Measurements from ENCODE around the gene DMXL2.
"Not testable (repeated sequence)": the region's sequence is repeated elsewhere in the genome, so short reads cannot be mapped to it uniquely, and the experiment has no call there.

The DMXL2 gene

DNA sequence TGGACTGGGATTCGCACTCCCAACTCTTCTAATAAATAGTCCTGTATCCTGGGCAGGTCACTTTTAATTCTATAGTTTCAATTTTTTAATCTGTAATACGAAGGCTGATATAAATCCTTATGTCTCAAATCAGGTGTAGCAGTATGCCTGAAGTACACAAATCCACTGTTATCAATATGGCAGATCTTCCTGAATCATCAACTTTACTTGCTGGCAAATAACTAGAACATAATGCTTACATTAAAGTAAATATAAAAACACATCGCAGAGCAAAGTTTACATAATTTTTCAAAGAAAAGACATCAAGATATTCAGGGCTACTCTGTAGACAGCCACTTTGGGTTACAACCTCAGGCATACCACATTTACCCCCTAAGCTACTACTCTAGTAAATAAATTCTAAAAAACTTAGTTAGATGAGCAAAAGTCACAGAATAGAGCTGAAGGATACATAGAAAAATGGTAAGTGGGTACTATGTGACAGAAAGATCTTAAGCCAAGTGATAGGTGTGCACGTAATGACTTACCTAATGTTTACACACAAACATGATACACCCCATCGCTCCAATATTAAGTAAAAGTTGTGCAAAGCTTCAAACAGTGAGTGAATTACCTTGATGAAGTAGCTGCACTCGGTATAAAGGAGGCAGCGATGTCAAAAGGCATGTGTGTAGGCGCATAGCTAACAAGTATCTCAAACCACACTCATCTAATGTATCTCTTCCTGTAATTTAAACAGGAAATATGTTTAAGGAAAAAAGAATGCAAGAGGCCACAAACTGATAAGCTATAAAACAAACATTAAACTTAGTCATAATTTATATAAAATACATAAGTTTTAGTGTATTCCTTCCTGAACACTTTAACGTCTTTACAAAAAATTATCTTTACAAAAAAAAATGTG lies 127.9 kb downstream of the DMXL2 start:
- DNase-seq (ENCODE audit: low spot score) (no peak), FAIRE-seq (no peak)

DNA sequence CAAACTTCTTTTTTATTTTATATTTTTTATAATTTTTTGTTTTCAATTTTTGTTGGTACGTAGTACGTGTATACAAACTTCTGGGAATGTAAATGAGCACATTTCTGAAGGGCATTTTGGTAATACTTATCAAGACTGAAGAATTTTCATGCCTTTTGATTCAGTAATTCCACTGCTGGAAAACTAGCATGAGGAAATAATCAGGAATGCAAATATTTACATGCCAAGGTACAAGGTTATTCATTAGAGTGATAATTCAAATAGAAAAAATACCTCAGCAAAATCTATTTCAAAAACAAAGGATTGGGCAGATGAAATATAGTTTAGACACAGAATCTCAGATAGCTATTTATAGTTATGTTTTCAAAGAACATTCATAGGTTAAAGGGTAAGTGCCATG lies 128.7 kb downstream of the DMXL2 start:
- no peak for FAIRE-seq
- DNase-seq (ENCODE audit: low spot score) = no peak

DNA sequence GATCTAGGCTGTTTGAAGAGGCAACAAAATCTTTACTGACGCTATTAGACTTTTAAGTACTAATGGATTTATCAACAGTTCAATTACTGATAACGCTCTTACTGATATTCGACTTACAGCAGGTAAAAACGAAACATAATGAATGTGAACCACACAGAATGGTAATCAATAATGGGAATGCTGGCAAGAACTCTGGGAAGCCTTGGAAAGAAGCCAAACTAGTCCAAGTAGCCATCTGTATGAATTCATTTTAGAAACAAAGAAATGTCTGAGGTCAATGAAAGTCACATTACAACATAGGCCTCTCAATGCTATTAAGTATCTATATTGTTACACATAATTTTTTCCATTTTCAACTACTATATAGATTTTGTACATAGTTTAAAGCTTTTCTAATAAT lies 130.0 kb downstream of the DMXL2 start:
- no peak for FAIRE-seq
- DNase-seq (ENCODE audit: low spot score) = no peak

DNA sequence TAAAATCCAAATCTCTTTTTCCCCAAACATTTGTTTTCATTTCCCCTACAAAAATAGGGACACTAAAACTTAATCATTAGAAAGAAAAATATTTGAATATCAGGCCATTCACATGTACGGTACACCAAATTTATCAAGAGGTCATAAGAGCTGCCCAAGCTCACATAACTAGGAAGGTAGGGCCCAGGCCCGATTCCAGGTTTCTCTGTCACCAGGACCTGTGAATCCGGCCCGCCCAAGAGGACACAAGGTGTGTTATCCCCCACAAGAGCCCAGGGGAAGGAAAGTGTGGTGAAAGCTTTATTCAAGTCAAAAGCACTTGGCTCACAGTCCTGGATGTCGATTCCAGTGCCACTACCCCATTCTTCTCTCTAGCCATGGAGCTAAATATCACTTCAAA lies 130.6 kb downstream of the DMXL2 start:
- DNase-seq (ENCODE audit: low spot score) (no peak), FAIRE-seq (no peak)

GRCh38 chr15:51484781-51485180 lies 137.8 kb downstream of the DMXL2 start:
- FAIRE-seq (no peak), DNase-seq (ENCODE audit: low spot score) (no peak)

GRCh38 chr15:51483985-51484384 lies 138.6 kb downstream of the DMXL2 start:
- DNase-seq (ENCODE audit: low spot score) (no peak), FAIRE-seq (no peak)

- FAIRE-seq = no peak
These were observed 139.1 kb downstream of the DMXL2 start for GRCh38 chr15:51483520-51483919.

DNA sequence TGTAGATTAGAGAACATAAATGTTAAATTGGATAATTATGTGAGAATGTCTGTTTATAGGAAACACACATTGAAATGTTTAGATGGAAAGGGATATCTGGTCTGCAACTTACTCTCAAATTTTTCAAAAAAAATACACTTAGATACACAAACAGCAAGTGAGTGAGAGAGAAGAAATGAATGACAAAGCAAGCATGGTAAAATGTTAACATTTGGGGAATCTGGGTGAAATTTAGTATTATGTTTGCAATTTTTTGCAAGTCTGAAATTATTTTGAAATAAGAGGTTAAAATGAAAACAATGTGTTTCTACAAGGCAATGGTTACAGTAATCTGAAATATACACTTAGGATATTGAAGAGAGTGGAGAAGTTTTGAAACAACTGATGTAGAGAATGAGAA lies 146.8 kb downstream of the DMXL2 start:
- no peak for FAIRE-seq

More at GRCh38 chr15:51483520-51483919, 139.1 kb downstream of the DMXL2 start:
- DNase-seq (ENCODE audit: low spot score) = no peak

GRCh38 chr15:51470512-51470911 lies 152.1 kb downstream of the DMXL2 start:
- no peak for FAIRE-seq
- no peak for DNase-seq (ENCODE audit: low spot score)

More for the DNA sequence above, 146.8 kb downstream of the DMXL2 start:
- no peak for DNase-seq (ENCODE audit: low spot score)

DNA sequence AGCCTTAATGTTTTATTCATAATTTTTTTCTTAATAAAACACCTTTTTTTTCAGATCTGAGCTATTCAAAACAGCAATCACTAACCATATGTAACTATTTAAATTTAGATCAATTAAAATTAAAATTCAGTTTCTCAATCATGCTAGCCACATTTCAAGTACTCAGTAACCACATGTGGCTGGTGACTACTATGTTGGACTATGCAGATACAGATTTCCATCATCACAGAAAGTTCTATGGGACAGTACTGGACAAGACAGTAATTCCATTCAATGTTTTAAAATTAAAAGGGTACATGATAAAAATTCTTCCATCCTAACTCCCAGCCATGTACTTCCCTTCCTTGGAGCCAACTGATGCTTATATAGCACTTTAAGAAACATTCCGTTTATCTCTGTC lies 161.8 kb downstream of the DMXL2 start:
- DNase-seq (ENCODE audit: low spot score) (no peak), FAIRE-seq (no peak)

DNA sequence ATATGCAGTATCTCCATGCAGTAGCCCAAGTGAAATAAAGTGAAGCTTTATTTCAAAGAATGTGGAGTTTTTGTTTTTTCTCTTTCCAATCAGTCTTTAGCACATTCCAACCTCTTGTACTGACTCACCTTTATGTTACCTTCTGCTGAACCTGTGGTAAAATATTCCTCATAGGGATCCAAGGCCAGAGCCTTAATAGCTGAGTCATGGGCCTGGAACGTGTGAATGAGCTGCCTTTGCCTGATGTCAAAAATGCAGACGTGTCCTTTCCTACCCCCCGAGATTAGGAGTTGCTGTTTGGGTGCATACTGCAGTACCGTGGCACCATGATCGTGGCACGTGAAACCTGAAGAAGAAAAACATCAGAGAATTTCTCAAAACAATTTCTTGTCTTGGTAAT lies 172.6 kb downstream of the DMXL2 start:
- FAIRE-seq = no peak

GRCh38 chr15:51448622-51449399 lies 173.8 kb downstream of the DMXL2 start:
- DNase-seq (ENCODE audit: low spot score) (no peak), FAIRE-seq (no peak)

More for the DNA sequence above, 172.6 kb downstream of the DMXL2 start:
- peak; percentile 54 for DNase-seq (ENCODE audit: low spot score)

DNA sequence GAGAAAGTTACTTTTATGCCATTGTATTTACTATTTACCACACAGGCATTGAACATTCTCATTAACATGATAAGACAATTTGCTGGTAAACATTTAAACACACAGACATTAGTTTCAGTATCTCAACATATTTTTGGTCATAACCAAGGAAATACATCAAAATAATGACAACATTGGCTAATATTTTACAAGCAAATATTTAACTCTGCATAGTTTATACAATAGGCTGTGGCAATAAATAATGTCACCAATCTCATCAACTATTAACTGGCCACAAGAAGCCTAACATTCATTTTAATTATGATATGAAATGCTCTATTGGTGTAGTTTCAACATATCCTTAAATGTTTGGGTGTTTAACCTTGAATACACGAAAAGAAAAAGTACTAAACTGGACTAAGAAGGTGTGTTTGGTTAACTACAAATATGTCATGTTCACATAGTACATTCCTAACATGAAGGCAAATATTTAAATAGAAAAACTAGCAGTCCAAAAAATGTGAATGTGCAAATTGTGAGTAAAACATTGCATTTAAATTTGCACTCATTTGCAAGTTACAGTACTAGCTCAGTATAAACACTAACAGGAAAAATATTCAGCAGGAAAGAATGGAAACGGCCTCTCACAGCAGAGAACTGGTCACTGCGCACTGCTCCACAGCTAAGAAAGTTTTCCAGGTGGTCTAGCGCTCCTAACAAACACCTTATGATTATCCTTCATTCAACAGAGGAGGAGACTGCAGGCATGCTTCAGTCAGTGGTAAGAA lies 174.5 kb downstream of the DMXL2 start:
- DNase-seq (ENCODE audit: low spot score) = no peak
- FAIRE-seq = no peak

DNA sequence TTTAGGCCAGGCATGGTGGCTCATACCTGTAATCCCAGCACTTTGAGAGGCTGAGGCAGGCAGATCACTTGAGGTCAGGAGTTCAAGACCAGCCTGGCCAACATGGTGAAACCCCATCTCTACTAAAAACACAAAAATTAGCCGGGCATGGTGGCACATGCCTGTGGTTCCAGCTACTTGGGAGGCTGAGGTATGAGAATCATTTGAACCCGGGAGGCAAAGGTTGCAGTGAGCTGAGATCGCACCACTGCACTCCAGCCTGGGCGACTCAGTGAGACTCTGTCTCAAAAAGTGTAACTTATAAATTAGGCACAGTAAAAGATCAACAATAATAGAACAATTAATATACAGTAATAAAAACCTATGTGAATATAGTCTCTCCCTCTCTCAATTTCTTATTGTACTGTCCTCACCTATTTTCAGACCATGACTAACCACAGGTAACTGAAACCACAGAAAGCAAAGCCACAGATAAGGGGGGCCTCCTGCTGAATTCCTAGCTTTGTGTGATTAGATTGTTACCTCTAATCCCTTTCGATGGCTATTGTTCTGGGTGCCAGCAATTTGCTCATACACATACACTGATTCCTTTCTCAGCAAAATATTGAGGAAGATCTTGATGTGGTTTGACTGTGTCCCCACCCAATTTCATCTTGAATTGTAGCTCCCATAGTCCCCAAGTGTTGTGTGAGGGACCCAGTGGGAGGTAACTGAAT lies 176.4 kb downstream of the DMXL2 start:
- FAIRE-seq = not testable (repeated sequence)
- peak; percentile 29 for DNase-seq (ENCODE audit: low spot score)

- DNase-seq (ENCODE audit: low spot score) (no peak), FAIRE-seq (no peak)
These were observed 177.8 kb downstream of the DMXL2 start for GRCh38 chr15:51444807-51445206.

- DNase-seq (ENCODE audit: low spot score) = no peak
These were observed 178.5 kb downstream of the DMXL2 start for GRCh38 chr15:51444112-51444511.

DNA sequence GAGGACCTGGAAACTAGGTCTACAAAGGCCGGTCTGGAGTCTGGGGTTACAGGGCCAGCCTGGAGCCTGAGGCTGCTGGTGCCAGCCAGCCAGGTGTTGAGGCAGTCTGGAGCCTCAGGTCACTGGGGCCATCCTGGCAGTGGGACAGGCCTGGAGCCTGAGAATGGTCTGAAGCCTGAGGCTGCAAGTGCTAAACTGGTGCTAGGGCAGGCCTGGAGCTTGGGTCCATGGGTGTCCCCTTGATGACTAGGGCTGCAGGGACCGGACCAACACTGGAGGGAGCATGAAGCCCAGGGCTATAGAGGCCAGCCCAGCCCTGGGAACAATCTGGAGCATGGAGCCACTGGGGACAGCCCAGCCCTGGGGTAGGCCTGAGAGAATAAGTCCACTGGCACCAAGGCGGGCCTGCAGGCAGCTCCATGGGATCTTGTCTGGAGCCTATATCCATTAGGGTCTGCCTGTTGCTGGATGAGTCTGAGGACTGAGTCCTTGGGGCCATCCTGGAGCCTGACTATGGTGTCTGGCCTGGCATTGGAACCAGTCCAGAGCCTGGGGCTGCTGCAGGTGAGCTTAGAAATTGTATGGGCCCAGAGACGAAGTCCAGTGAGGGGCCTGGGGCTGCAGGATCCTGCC lies 179.2 kb downstream of the DMXL2 start:
- FAIRE-seq = no peak
- DNase-seq (ENCODE audit: low spot score) = no peak

More at GRCh38 chr15:51444112-51444511, 178.5 kb downstream of the DMXL2 start:
- FAIRE-seq = no peak

DNA sequence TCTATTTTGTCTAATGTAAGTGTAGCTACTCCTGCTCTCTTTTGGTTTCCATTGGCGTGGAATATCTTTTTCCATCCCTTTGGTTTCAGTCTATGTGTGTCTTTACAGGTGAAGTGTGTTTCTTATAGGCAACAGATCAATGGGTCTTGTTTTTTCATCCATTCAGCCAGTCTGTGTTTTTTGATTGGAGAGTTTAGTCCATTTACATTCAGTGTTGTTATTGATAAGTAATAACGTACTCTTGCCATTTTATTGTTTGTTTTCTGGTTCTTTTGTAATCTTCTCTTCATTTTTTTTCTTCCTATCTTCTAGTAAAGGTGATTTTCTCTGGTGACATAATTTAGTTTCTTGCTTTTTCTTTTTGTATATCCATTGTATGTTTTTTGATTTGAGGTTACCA lies 184.0 kb downstream of the DMXL2 start:
- FAIRE-seq (no peak), DNase-seq (ENCODE audit: low spot score) (no peak)

GRCh38 chr15:51425517-51426040 lies 197.0 kb downstream of the DMXL2 start:
- FAIRE-seq (no peak), DNase-seq (ENCODE audit: low spot score) (no peak)

GRCh38 chr15:51424780-51425179 lies 197.8 kb downstream of the DMXL2 start:
- DNase-seq (ENCODE audit: low spot score) = no peak
- no peak for FAIRE-seq

Data from urothelium cell line (cell line).